Activated naive CD8-positive, alpha-beta T cell treated with anti-CD3 and anti-CD28 coated beads, Interleukin-2, amount 50 U/mL, for 16 hours (primary cell): ENCODE measurements around the gene IFT122.

Source experiments
- DNase-seq: peaks from one replicate; pipeline ENCODE4 v3.0.0-alpha.2; 2020; ENCODE audit warnings: low read depth, low spot score

Gene IFT122

GRCh38 chr3:129413687-129414506 is 26.1 kb upstream of the IFT122 start:
- DNase-seq: no peak

- no peak for DNase-seq
Measured at GRCh38 chr3:129415378-129415777, 24.6 kb upstream of the IFT122 start.

- DNase-seq: no peak
Measured at GRCh38 chr3:129415830-129416229, 24.2 kb upstream of the IFT122 start.

- no peak for DNase-seq
Measured at GRCh38 chr3:129416415-129416814, 23.6 kb upstream of the IFT122 start.

- DNase-seq: no peak
Measured at GRCh38 chr3:129417326-129417725, 22.7 kb upstream of the IFT122 start.

GRCh38 chr3:129418041-129418973 is 21.7 kb upstream of the IFT122 start:
- no peak for DNase-seq

GRCh38 chr3:129419476-129419875 is 20.5 kb upstream of the IFT122 start:
- no peak for DNase-seq

- DNase-seq: no peak
Measured at GRCh38 chr3:129421236-129421883, 18.7 kb upstream of the IFT122 start.

- DNase-seq: no peak
Measured at GRCh38 chr3:129421988-129422745, 17.9 kb upstream of the IFT122 start.

- DNase-seq: no peak
Measured at GRCh38 chr3:129422897-129423296, 17.1 kb upstream of the IFT122 start.

GRCh38 chr3:129424185-129424841 is 15.7 kb upstream of the IFT122 start:
- no peak for DNase-seq

GRCh38 chr3:129425213-129425612 is 14.8 kb upstream of the IFT122 start:
- DNase-seq: no peak

- no peak for DNase-seq
Measured at GRCh38 chr3:129425619-129426018, 14.4 kb upstream of the IFT122 start.

- DNase-seq: no peak
Measured at GRCh38 chr3:129428007-129428375, 12.0 kb upstream of the IFT122 start.

- DNase-seq: peak; percentile 61
Measured at GRCh38 chr3:129428376-129429079, 11.5 kb upstream of the IFT122 start, which contains the start of gene EFCAB12. Gene EFCAB12, minus strand, starts transcription at chr3:129428636. Its CDS starts 148 bp downstream, at chr3:129428488.

- DNase-seq: no peak
Measured at GRCh38 chr3:129429080-129429451, 11.0 kb upstream of the IFT122 start.

- DNase-seq: no peak
Measured at GRCh38 chr3:129429602-129430001, 10.4 kb upstream of the IFT122 start.

GRCh38 chr3:129432036-129432435 is 8.0 kb upstream of the IFT122 start:
- no peak for DNase-seq

- DNase-seq: no peak
Measured at GRCh38 chr3:129432671-129433070, 7.4 kb upstream of the IFT122 start.

GRCh38 chr3:129433565-129433964 is 6.5 kb upstream of the IFT122 start:
- DNase-seq: no peak
